NCI-H1694 treated with DMSO at 0.1 percent for 48 hours (cell line): ENCODE results near the gene ARRDC4.

Experiments used
- DNase-seq: peaks from one replicate; lab custom pipeline; 2025; lab: John Stamatoyannopoulos, UW

The ARRDC4 gene, protein sequence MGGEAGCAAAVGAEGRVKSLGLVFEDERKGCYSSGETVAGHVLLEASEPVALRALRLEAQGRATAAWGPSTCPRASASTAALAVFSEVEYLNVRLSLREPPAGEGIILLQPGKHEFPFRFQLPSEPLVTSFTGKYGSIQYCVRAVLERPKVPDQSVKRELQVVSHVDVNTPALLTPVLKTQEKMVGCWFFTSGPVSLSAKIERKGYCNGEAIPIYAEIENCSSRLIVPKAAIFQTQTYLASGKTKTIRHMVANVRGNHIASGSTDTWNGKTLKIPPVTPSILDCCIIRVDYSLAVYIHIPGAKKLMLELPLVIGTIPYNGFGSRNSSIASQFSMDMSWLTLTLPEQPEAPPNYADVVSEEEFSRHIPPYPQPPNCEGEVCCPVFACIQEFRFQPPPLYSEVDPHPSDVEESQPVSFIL

DNA sequence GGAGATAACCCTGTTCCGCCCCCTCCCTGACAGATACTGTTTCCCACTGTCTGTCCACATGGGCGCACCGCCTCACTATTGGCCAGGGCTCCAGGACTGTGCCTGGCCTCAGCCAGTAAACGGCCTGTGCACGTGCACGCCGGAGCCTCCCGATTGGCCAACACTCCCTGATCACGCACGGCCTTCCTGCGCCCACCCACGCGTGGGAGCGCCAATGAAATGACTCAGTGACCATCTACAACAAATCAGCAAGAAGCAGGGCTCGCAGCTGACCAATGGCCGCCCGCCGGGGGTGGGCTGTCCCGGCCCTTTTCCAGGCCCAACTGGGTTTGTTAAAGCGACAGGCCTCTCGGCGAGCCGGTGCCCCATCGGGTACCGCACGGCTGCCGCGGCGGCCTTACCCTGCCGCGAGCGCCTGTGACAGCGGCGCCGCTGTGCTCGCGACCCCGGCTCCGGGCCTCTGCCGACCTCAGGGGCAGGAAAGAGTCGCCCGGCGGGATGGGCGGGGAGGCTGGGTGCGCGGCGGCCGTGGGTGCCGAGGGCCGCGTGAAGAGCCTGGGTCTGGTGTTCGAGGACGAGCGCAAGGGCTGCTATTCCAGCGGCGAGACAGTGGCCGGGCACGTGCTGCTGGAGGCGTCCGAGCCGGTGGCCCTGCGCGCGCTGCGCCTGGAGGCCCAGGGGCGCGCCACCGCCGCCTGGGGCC lies at the start of gene ARRDC4:
Gene ARRDC4 (plus strand): TSS at position 340 of the 703 bp plus-strand sequence. CDS start 159 bp downstream, at position 499.
- peak; percentile 70 for DNase-seq

DNA sequence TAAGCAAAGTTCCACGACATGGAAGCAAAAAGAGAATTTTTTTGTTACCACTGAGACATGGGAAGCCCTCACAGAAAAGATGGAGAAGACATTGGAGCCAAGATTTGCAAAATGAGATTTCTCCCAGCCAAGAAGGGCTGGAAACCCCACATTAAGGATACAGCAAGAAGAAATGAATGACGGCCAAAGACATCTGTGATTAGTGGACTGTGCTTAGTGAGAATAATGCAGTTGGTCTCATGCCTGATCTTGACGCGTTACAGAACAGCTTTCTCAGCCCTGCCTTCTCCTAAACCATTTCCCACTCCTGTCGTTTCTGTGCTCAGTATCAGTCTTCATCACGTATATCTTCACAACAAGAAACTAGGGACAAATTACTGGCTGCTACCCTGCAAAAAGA lies 45.8 kb upstream of the ARRDC4 start:
- no peak for DNase-seq

DNA sequence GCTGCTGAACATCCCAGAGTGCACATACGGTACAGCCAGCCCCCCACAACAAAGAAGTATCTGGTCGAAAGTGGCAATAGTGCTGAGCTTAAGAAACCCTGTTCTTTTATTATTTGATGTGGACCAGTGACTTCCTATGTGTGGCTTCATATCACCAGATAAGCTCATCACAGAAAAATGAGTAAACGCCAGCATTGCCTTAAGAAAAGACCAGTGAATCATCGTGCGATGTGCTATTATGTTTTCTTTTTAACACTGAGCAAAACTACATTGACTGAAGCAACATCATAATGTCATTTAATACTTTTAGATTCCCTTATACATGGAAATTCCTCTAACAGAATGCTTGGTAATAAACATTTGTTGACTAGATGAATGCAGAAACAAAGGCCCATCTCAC lies 45.2 kb upstream of the ARRDC4 start:
- DNase-seq = no peak

DNA sequence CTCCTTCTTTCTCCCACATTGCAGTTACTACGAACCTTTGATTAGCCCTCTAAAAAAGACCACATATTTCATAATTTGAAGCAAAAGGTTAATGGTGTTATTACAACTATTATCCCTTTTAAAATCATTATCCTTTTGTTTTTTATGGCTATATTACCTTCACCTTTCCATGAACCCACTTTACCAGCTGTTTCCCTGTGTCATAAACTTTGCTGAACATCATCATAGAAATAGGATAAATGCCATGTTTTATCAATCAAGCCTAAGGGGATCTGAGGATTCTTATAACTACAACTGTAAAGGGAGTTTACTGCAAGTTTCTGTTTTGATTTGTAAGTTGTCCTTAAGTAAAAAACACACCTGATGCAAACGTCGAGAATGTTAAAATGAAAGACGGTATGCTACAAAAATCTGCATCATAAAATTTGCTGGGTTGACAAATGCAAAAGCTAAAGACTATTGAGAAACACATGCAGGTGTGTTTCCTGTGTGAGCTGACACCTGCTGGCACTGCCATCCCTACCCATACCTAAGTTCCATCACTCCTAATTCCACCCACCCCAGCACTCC lies 39.1 kb upstream of the ARRDC4 start:
- no peak for DNase-seq

DNA sequence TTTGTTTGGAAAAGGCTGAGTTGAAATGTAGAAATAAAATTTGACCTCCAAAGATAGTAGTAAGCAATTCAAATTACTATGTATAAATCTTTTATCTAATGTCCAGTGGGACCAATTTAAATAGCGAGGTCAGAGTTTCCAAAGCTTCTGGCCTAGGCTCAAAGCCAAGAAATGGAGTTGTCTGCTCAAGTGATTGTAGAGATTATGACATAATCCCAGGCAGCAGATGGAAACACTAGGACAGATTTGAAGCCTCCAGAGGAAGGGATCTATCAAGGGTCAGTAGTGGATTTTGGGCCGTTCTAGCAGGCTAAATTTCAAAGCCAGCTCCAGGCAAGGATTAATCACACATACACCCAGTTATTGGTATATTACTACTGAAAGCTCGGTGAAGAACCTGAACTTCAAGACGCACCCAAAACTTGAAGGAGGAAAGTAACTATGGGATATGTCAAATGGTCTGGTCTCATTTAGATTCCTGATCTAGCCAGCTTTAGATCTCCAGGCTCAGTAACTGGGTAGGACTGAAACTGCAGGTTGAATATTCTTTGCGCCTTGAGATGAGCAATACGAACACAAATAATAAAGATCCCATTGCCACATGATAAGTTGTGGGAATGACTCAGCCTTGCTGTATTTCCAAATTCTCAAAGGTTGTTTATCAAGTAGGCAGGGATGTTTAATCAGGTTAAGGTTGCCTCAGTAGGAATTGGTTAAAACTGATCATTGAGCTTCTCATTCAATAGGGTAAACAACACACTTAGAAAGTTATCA lies 30.9 kb upstream of the ARRDC4 start:
- no peak for DNase-seq

DNA sequence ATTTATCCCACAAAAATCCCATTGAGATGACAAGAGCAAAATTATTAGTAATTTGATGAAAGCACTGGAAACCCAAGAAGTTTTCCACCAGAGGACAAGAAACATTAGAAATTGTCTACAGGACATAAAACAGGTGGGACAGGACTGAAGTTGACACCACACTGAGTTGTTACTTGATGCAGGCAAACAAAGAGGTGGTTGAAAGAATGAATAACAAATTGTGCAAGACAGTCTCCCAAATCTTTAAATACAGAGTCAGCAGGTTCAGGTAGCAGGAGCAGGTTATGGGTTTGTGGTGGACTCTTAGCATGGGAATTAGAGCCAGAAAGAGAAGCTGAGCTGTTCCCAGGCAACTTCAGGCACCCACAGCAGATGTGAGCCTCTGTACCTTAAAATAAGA lies 30.3 kb upstream of the ARRDC4 start:
- no peak for DNase-seq

DNA sequence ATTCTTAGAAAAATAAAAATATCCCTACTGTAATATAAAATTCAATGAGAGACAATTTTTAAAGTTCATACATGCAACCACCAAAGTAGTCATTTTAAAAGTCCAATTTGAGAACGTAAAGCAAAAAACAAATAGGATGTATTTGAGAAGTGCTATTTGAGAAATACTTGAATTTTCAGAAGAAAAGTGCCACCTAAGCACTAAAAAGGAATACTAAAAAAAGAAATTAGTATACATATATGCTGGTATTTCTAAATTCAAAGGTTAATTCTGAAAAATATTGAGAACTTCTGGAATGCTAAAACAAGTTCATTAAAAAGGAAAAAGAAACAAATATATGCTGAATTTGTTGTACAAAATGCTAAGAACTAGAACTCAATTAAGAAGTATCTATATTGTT lies 29.2 kb upstream of the ARRDC4 start:
- no peak for DNase-seq

DNA sequence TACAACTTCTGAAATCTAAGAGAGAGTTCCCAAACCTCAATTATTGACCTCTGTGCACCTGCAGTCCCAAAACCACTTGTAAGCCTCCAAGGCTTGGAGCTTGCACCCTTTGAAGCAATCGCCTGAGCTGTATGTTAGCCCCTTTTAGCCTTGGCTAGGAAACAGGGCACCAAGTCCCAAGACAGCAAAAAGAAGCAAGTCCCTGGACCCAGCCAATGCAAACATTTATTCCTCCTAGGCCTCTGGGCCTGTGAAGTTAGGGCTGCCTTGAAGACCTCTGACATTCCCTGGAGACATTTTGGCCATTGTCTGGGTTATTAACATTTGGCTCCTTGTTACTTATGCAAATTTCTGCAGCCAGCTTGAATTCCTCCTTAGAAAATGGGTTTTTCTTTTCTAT lies 26.9 kb upstream of the ARRDC4 start:
- DNase-seq = no peak

DNA sequence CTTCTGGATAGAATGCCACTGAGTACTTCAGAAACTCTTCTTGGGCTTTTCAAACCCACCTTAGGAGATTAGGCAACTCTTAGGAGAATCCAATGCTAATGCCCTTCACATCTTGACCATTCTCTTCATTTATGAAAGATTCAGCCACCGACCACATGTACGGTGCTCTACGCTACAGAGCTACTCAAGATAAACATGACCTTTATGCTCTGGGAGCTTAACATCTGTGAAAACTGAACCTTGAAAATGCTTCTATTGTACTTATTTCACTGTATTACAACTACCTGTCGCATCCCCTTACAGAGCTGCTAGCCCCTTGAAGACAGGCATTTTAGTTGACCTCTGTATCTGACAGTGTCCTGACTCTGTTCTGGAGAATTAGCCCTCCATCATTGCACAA lies 19.5 kb upstream of the ARRDC4 start:
- DNase-seq = no peak

DNA sequence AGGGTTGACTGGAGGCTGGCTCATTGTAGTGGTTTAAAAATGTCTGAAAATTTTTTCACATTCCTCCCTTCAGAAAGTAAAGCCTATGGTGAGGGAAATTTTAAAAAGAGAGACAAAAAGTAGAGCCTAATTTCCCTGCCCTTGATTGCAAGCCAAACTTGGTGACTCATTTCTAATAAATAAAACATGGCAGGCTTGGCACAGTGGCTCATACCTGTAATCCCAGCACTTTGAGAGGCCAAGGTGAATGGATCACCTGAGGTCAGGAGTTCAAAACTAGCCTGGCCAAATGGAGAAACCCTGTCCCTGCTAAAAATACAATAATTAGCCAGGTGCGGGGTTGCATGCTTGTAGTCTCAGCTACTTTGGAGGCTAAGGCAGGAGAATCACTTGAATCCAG lies 18.9 kb upstream of the ARRDC4 start:
- no peak for DNase-seq

DNA sequence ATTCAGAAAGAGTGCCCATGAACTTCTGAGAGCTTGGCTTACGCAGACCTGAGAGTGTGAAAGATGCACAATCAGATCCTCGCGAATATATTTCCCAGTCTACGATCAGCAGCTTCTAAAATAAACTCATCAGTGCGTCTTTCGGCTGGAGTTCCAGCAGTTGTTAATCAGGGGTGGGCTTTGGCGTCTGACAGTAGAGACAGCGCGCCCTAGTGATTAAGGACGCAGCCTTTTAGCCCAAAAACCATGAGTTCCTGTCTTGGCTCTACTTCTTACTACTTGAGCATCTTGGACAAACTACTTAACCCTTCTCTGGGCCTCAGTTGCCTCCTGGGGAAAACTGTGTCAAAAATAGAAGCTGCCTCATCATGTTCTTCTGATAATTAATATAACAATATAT lies 15.8 kb upstream of the ARRDC4 start:
- DNase-seq = no peak

DNA sequence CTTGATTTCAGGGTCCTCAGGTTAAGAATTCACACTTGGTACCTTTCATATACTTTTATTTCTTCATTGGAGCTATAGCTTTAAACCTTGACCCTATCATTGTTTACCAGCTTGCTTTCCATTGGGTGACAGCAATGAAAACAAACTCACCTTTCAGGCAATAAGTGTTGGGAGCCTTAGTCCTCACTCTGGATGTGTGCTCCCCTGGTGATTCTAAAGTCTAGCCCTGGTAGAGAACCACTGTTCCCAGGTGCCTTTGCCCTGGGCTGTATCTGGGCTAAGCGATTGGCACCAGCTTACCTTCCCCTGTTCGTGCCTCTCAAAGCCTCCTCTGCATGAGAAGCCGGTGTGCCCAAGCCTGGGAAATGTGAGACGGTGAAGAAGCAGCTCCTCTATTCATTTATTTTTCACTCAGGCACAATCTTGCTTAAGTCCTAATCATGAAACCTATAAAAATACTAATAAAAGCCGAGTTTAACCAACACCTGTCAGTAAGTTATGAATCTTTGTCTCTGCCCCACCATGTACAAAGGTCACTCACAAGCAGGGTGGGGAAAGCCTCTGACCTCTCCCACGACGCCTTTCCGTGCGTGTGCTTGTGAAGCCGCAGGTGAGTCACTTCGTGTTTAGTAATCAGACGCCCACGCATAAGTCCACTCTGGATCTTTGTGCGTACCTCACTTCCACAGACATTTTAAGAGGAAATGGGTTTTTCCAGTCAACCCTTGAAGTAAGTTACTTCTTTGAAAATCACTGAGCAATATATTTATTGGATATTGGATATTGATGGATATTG lies 12.8 kb upstream of the ARRDC4 start:
- DNase-seq = no peak

DNA sequence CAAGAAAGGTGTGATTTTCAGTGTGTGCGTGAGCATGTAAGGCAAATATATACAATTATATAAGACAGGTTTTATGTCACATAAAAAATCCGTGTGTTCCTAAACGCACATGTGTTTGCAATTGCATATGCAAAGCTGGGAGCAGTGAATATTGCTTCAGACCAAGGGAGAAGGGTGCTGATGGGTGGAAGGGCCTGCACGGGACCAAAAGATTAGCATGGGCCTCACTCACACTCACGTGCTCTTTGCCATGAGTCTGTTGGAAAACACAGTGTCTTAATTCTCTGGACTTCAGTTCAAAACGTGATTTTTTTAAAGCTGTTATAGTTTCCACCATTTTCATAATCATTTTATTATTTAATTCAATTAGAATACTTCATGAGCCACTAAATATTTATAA lies 7.2 kb upstream of the ARRDC4 start:
- no peak for DNase-seq

DNA sequence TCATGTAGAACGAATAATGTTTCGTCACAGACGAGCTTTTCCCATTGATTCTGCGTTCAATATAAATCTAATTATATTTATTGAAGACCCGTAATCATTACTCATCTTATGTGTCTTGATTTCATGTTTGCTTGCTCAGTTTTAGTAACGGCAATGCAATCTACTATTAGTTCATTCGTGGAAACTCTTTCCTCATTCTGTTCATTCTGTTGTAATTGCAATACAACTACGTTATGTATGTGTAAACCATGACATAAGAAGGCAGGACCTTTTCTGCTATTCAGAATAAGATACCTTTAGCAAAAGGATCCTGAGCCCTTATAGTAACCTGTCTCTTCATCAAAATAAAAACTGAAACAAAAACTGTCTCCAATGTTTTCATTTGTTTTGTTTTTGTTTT lies 6.8 kb upstream of the ARRDC4 start:
- no peak for DNase-seq

DNA sequence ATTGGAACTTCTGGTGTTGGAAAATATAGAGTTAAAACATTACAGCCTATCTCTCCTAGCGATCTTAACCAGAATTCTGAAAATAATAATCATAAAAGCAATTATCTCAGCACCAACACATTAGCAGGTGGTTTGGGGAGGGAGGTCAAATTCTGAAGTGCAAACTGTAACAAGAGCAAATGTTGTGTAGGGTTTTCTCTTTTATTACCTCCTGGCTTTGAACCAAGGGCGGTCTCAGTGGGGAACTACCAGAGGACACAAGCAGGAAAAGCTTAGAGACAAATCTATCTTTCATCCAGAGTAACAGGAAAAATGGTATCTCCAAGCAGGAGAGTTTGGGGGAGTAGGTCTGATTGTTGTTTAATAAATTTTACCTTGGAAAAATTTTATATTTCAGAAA lies 5.5 kb upstream of the ARRDC4 start:
- DNase-seq = no peak

DNA sequence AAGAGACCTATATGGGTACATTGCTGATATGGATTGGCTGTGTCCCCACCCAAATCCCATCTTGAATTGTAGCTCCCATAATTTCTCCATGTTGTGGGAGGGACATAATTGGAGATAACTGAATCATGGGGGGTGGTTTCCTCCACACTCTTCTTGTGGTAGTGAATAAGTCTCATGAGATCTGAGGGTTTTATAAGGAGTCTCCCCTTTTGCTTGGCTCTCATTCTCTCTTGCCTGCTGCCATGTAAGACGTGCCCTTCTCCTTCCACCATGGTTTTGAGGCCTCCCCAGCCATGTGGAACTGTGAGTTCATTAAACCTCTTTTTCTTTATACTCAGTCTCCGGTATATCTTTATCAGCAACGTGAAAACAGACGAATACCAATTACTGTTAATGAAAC lies 5.0 kb upstream of the ARRDC4 start:
- DNase-seq = no peak

DNA sequence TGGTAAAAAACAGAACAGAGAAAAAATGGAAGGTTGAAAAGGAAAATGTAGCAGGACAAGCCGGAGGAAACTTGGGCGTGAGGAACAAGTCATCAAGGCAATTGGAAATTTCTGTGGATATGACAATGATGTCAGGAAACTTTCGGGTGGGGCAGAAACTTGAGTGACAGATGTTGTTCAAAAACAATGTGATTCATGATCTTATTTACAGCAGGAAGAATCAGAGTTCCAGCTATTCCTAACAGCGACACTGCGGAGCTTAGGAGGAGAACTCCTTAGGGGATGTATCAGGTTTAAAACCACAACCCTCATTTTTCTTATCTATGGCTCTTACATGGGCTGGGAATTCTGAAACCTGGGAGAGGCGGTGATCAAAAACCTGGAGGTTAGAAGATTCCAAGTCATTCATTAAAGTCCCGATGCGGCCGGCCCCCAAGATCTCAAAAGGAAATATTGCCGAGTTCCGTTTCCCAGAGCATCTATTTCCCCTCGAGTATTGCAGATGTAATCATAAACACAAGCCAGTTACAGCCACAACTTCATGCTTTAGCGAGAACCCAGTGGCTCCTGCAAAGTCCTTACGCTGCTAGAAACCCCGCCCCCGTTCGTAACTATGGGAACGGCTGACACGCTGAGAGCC lies 659 bp upstream of the ARRDC4 start:
- DNase-seq = peak; percentile 21

DNA sequence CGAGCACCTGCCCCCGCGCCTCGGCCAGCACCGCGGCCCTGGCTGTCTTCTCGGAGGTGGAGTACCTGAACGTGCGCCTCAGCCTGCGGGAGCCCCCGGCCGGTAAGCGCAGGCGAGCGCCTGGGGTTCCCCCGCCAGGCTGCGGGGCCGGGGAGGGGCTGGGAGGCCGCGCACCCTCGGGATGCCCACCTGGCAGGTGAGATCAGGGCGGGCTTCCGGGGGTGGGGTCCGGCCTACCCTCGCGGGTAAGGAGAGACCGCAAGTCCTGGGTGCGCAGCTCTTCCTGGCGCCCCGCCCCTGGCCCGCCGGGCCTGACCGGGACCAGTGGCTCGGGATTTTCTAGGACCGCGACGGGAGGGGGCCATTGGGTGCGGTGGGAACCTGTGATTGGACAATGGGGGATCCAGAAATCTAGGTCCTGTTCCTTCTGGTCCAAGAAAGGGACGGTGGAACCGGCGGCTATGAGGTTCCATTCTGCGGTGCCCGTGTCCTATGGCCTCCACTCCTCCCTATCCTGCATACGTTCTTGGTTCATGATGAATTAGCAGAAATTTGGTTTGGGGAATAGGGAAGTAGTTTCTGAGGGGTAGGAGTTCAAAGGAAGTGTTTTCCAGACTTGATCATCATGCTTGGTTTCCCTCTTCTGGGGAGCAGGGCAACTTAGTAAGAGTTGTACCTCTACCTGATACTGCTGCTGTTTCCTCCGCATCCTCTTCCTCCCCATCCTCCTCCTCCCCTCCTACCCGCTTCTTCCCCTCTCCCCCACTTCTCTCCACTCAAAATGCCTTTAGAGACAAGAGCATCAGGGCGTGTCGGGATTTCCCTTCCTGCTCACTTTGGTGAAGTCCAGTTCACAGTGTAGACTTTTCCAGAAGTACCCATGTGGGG lies 808 bp downstream of the ARRDC4 start:
- DNase-seq = no peak

DNA sequence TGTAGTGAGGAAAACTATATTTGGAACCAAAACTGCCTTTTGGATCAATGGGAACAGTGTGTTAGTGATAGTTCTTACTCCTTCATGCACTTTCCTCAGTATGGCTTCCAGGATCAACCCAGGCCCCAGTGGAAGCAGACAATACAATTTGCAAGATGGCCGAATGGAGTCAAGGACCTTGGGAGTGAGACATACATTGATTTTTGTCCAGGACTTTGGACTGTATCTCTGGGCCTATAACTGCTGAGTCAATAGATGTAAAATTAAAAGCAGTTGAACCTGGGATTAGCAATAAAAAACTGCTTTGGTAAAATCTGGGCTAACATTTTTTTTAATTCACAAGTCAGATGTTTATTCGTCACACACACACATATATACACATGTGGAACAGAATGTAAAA lies 1.8 kb downstream of the ARRDC4 start:
- DNase-seq = no peak

DNA sequence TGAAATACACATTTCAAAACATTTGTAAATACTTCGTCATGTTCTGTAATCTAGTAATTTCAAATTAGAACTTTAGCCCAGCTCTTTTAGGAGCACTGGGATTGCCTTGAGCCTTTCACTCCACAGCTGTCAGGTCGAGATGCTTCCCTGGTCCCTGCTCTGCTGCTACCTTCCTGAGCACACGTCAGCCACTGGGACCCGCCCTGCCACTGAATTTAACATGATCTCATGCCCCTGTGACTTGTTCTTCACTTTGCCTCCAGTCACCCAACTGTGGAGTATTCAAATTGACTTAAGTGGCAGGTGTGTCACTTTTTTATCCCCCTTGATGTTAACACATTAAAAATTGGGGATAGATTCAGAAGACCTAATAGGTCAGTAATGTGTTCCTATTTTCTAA lies 3.3 kb downstream of the ARRDC4 start:
- no peak for DNase-seq
